Upper lobe of left lung (tissue), 4 donors: ENCODE results near the gene DZIP1.

Source experiments
- EP300 ChIP-seq, 4 donors: sonication (generic); formaldehyde crosslinking; IDR thresholded peaks; one replicate each; pipeline ENCODE4 v1.5.1; 2017; ENCODE audit warnings: antibody characterized with exemption in 4 of 4, control low read depth in 2 of 4
- POLR2A ChIP-seq, 4 donors: fragments of 450-650 bp; IDR thresholded peaks; one replicate each; pipeline ENCODE4 v1.5.1; 2016 to 2017; ENCODE audit warnings: antibody characterized with exemption in 4 of 4, mild to moderate bottlenecking in 2 of 4
- POLR2AphosphoS5 ChIP-seq, 2 donors: sonication (generic); formaldehyde crosslinking; IDR thresholded peaks; one replicate each; pipeline ENCODE4 v1.5.1; 2017; ENCODE audit warnings: antibody characterized with exemption in 2 of 2
- TF ChIP-seq, protein P1 (sequence below), 6 experiments: fragments of 450-650 bp in 4 of 6; fragments of 200-600 bp in 2 of 6; sonication (generic) in 2 of 6; IDR thresholded peaks; one replicate each; pipeline ENCODE4 v1.5.1; 2016 to 2019; ENCODE audit warnings: antibody characterized with exemption in 6 of 6

DNA sequence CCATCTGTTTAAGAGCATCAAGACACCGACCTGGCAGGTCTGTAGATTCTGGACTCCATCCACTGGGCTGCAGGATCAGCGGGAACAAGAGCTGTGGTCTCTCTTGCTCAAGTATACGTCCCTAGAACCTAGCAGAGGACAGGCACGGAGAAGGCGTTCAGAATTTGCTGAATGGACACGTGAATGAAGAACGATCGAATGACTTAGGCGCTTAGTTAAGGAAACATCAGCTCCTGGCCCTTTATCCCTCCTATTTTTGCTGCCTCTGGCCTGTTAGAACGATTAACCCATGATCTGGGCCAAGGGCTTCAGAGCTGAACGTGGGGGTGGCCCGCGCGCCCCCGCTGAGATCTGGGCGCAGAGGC lies 953 bp downstream of the DZIP1 start:
- TF ChIP-seq, protein P1, sequence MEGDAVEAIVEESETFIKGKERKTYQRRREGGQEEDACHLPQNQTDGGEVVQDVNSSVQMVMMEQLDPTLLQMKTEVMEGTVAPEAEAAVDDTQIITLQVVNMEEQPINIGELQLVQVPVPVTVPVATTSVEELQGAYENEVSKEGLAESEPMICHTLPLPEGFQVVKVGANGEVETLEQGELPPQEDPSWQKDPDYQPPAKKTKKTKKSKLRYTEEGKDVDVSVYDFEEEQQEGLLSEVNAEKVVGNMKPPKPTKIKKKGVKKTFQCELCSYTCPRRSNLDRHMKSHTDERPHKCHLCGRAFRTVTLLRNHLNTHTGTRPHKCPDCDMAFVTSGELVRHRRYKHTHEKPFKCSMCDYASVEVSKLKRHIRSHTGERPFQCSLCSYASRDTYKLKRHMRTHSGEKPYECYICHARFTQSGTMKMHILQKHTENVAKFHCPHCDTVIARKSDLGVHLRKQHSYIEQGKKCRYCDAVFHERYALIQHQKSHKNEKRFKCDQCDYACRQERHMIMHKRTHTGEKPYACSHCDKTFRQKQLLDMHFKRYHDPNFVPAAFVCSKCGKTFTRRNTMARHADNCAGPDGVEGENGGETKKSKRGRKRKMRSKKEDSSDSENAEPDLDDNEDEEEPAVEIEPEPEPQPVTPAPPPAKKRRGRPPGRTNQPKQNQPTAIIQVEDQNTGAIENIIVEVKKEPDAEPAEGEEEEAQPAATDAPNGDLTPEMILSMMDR (IDR thresholded peaks at IDR 0.05): no peak
- TF ChIP-seq POLR2A (IDR thresholded peaks at IDR 0.05): no peak
- TF ChIP-seq POLR2AphosphoS5 (IDR thresholded peaks at IDR 0.05): no peak
- no peak for TF ChIP-seq EP300 (IDR thresholded peaks at IDR 0.05)
